ENCODE data around the gene PAGE4.

GRCh38 chrX:49880668-49881067 lies 51.6 kb downstream of the PAGE4 start:
- no peak for TF ChIP-seq CTCF (IDR thresholded peaks at IDR 0.05; ENCODE audit: low read depth, low read length, poor library complexity, severe bottlenecking)
- no peak for TF ChIP-seq EZH2phosphoT487 (IDR thresholded peaks at IDR 0.05; ENCODE audit: borderline replicate concordance, low read length)

All from DOHH2 (cell line).